Activated naive CD8-positive, alpha-beta T cell treated with anti-CD3 and anti-CD28 coated beads for 36 hours (primary cell): ENCODE data around the gene CIT. TPM values are rescaled to one million over a fixed set of nuclear protein-coding genes. Genes with fewer than 3 reads are reported as not detected.
A peak's percentile ranks its signal among the peaks of the same experiment; 100 is the strongest.

Experiments
- DNase-seq: peaks from one replicate; pipeline ENCODE4 v3.0.0; 2021
- H3K27ac Mint-ChIP-seq: one replicate; pipeline ENCODE4 v1.8.0; 2022; ENCODE audit warnings: mild to moderate bottlenecking, moderate library complexity, mixed read lengths
- H3K27me3 Mint-ChIP-seq: one replicate; pipeline ENCODE4 v1.8.0; 2022; ENCODE audit warnings: mild to moderate bottlenecking, mixed read lengths
- H3K36me3 Mint-ChIP-seq: one replicate; pipeline ENCODE4 v1.8.0; 2021; ENCODE audit warnings: mild to moderate bottlenecking, mixed read lengths
- H3K4me1 Mint-ChIP-seq: one replicate; pipeline ENCODE4 v1.8.0; 2021; ENCODE audit warnings: mixed read lengths
- H3K4me3 Mint-ChIP-seq: one replicate; pipeline ENCODE4 v1.8.0; 2022; ENCODE audit warnings: mild to moderate bottlenecking, moderate library complexity, mixed read lengths
- H3K9me3 Mint-ChIP-seq: one replicate; pipeline ENCODE4 v1.8.0; 2022; ENCODE audit warnings: mixed read lengths
- total RNA-seq, 2 experiments: library from RNA; stranded (reverse); gene quantifications; one replicate each; pipeline ENCODE4 v1.2.3, GENCODE V29; 2021

CIT gene
- total RNA-seq, 2 experiments from 2014 or later, result 41.8 to 42.4 TPM

GRCh38 chr12:119836781-119837180, 40.3 kb downstream of the CIT start:
- H3K36me3 Mint-ChIP-seq, result peaks cover 32% of the 10 kb centered on the region

GRCh38 chr12:119835068-119835467, 42.1 kb downstream of the CIT start:
- H3K9me3 Mint-ChIP-seq, result no peaks in the 10 kb centered on the region
- no peaks in the 10 kb centered on the region for H3K4me1 Mint-ChIP-seq
- DNase-seq, result no peak
- H3K4me3 Mint-ChIP-seq, result no peak overlapping the region
- peaks cover 22% of the 10 kb centered on the region for H3K36me3 Mint-ChIP-seq
- no peaks in the 10 kb centered on the region for H3K27me3 Mint-ChIP-seq
- no peak overlapping the region for H3K27ac Mint-ChIP-seq

More at GRCh38 chr12:119836781-119837180, 40.3 kb downstream of the CIT start:
- Mint-ChIP-seq H3K27ac (no peak overlapping the region), H3K4me3 (no peak overlapping the region), H3K9me3 (peaks cover 5% of the 10 kb centered on the region), H3K27me3 (no peaks in the 10 kb centered on the region), H3K4me1 (no peaks in the 10 kb centered on the region)
- no peak for DNase-seq

GRCh38 chr12:119829439-119829838, 47.7 kb downstream of the CIT start:
- peaks cover 5% of the 10 kb centered on the region for H3K4me1 Mint-ChIP-seq
- H3K27ac Mint-ChIP-seq, result no peak overlapping the region
- H3K27me3 Mint-ChIP-seq, result no peaks in the 10 kb centered on the region
- peaks cover 41% of the 10 kb centered on the region for H3K36me3 Mint-ChIP-seq
- DNase-seq, result no peak
- H3K4me3 Mint-ChIP-seq, result no peak overlapping the region
- H3K9me3 Mint-ChIP-seq, result peaks cover 3% of the 10 kb centered on the region

- H3K27ac Mint-ChIP-seq, result no peak overlapping the region
- H3K4me1 Mint-ChIP-seq, result peaks cover 5% of the 10 kb centered on the region
- no peaks in the 10 kb centered on the region for H3K27me3 Mint-ChIP-seq
Observed at GRCh38 chr12:119828300-119828699, 48.8 kb downstream of the CIT start.

GRCh38 chr12:119827760-119828159, 49.4 kb downstream of the CIT start:
- H3K36me3 Mint-ChIP-seq, result peaks cover 35% of the 10 kb centered on the region
- no peaks in the 10 kb centered on the region for H3K27me3 Mint-ChIP-seq
- H3K4me3 Mint-ChIP-seq, result no peak overlapping the region
- DNase-seq, result no peak
- H3K4me1 Mint-ChIP-seq, result peaks cover 5% of the 10 kb centered on the region
- H3K9me3 Mint-ChIP-seq, result peaks cover 3% of the 10 kb centered on the region
- H3K27ac Mint-ChIP-seq, result no peak overlapping the region

More at GRCh38 chr12:119828300-119828699, 48.8 kb downstream of the CIT start:
- H3K4me3 Mint-ChIP-seq, result no peak overlapping the region
- H3K9me3 Mint-ChIP-seq, result peaks cover 3% of the 10 kb centered on the region
- no peak for DNase-seq
- peaks cover 37% of the 10 kb centered on the region for H3K36me3 Mint-ChIP-seq

- H3K4me1 Mint-ChIP-seq, result peaks cover 5% of the 10 kb centered on the region
- H3K27me3 Mint-ChIP-seq, result no peaks in the 10 kb centered on the region
- H3K9me3 Mint-ChIP-seq, result peaks cover 3% of the 10 kb centered on the region
- H3K27ac Mint-ChIP-seq, result no peak overlapping the region
- no peak for DNase-seq
- H3K4me3 Mint-ChIP-seq, result no peak overlapping the region
- peaks cover 34% of the 10 kb centered on the region for H3K36me3 Mint-ChIP-seq
Observed at GRCh38 chr12:119826661-119827445, 50.3 kb downstream of the CIT start.

GRCh38 chr12:119825262-119825661, 51.9 kb downstream of the CIT start:
- Mint-ChIP-seq H3K36me3 (peaks cover 31% of the 10 kb centered on the region), H3K27ac (no peak overlapping the region), H3K27me3 (no peaks in the 10 kb centered on the region), H3K4me3 (no peak overlapping the region), H3K4me1 (peaks cover 5% of the 10 kb centered on the region), H3K9me3 (peaks cover 3% of the 10 kb centered on the region)
- DNase-seq, result no peak

- Mint-ChIP-seq H3K9me3 (no peaks in the 10 kb centered on the region), H3K27me3 (no peaks in the 10 kb centered on the region), H3K27ac (no peak overlapping the region), H3K4me3 (no peak overlapping the region), H3K36me3 (peaks cover 10% of the 10 kb centered on the region), H3K4me1 (no peaks in the 10 kb centered on the region)
- DNase-seq, result no peak
Observed at GRCh38 chr12:119822046-119822445, 55.1 kb downstream of the CIT start.

GRCh38 chr12:119819322-119819721, 57.8 kb downstream of the CIT start:
- Mint-ChIP-seq H3K4me1 (no peaks in the 10 kb centered on the region), H3K4me3 (no peak overlapping the region), H3K27ac (no peak overlapping the region), H3K36me3 (peaks cover 16% of the 10 kb centered on the region), H3K27me3 (no peaks in the 10 kb centered on the region), H3K9me3 (no peaks in the 10 kb centered on the region)
- DNase-seq, result no peak

GRCh38 chr12:119817546-119818343, 59.4 kb downstream of the CIT start:
- H3K4me1 Mint-ChIP-seq, result no peaks in the 10 kb centered on the region
- no peaks in the 10 kb centered on the region for H3K9me3 Mint-ChIP-seq
- no peak for DNase-seq
- H3K36me3 Mint-ChIP-seq, result peaks cover 16% of the 10 kb centered on the region
- H3K27me3 Mint-ChIP-seq, result no peaks in the 10 kb centered on the region
- no peak overlapping the region for H3K4me3 Mint-ChIP-seq
- H3K27ac Mint-ChIP-seq, result no peak overlapping the region

GRCh38 chr12:119809023-119809422, 68.1 kb downstream of the CIT start:
- no peak overlapping the region for H3K4me3 Mint-ChIP-seq
- H3K36me3 Mint-ChIP-seq, result peaks cover 16% of the 10 kb centered on the region
- no peak overlapping the region for H3K27ac Mint-ChIP-seq
- DNase-seq, result no peak
- no peaks in the 10 kb centered on the region for H3K27me3 Mint-ChIP-seq
- H3K9me3 Mint-ChIP-seq, result peaks cover 8% of the 10 kb centered on the region
- H3K4me1 Mint-ChIP-seq, result peaks cover 4% of the 10 kb centered on the region

GRCh38 chr12:119808441-119808840, 68.7 kb downstream of the CIT start:
- H3K27ac Mint-ChIP-seq, result no peak overlapping the region
- peaks cover 16% of the 10 kb centered on the region for H3K36me3 Mint-ChIP-seq
- H3K4me1 Mint-ChIP-seq, result peaks cover 4% of the 10 kb centered on the region
- H3K27me3 Mint-ChIP-seq, result no peaks in the 10 kb centered on the region
- H3K4me3 Mint-ChIP-seq, result no peak overlapping the region
- peaks cover 8% of the 10 kb centered on the region for H3K9me3 Mint-ChIP-seq
- no peak for DNase-seq

GRCh38 chr12:119807380-119807779, 69.7 kb downstream of the CIT start:
- Mint-ChIP-seq H3K27me3 (no peaks in the 10 kb centered on the region), H3K4me3 (no peak overlapping the region), H3K4me1 (peaks cover 4% of the 10 kb centered on the region), H3K27ac (no peak overlapping the region), H3K9me3 (peaks cover 8% of the 10 kb centered on the region), H3K36me3 (peaks cover 18% of the 10 kb centered on the region)
- no peak for DNase-seq

- Mint-ChIP-seq H3K27ac (no peak overlapping the region), H3K27me3 (no peaks in the 10 kb centered on the region), H3K4me1 (peaks cover 3% of the 10 kb centered on the region), H3K36me3 (peaks cover 18% of the 10 kb centered on the region), H3K4me3 (no peak overlapping the region), H3K9me3 (peaks cover 8% of the 10 kb centered on the region)
- DNase-seq, result peak; percentile 10
Observed at GRCh38 chr12:119804011-119804641, 73.0 kb downstream of the CIT start.

- Mint-ChIP-seq H3K4me1 (no peaks in the 10 kb centered on the region), H3K4me3 (no peak overlapping the region), H3K9me3 (peaks cover 8% of the 10 kb centered on the region), H3K27ac (no peak overlapping the region), H3K27me3 (no peaks in the 10 kb centered on the region), H3K36me3 (peaks cover 19% of the 10 kb centered on the region)
- DNase-seq, result no peak
Observed at GRCh38 chr12:119803381-119803791, 73.7 kb downstream of the CIT start.
